SK-N-SH (cell line): ENCODE data around the gene TSPAN8.

ENCODE experiments used
- EZH2phosphoT487 ChIP-seq: fragments of 200-600 bp; sonication (generic); IDR thresholded peaks from 2 replicates; pipeline ENCODE4 v1.6.1; 2017; ENCODE audit warnings: low read depth, mixed run types, mild to moderate bottlenecking, antibody characterized with exemption, moderate library complexity, borderline replicate concordance
- FOXJ3 ChIP-seq: sonication (generic); formaldehyde crosslinking; IDR thresholded peaks from 2 replicates; pipeline ENCODE4 v1.5.1; 2020; ENCODE audit warnings: mild to moderate bottlenecking, missing genetic modification reagents
- MXI1 ChIP-seq: IDR thresholded peaks from 2 replicates; pipeline ENCODE4 v1.6.1; 2012; ENCODE audit warnings: mild to moderate bottlenecking, low read depth, low read length, improper control_type of control experiment
- SMC3 ChIP-seq: IDR thresholded peaks from 2 replicates; pipeline ENCODE4 v1.6.1; 2012; ENCODE audit warnings: low read depth, low read length, improper control_type of control experiment
- TAF1 ChIP-seq: IDR thresholded peaks from 2 replicates; pipeline ENCODE4 v1.6.1; 2012; ENCODE audit warnings: low read depth, mild to moderate bottlenecking, low read length, moderate library complexity, borderline replicate concordance
- YY1 ChIP-seq: IDR thresholded peaks from 2 replicates; pipeline ENCODE4 v1.4.0; 2012; ENCODE audit warnings: low read depth, mild to moderate bottlenecking
- TF ChIP-seq, protein P1 (sequence below): IDR thresholded peaks from 2 replicates; pipeline ENCODE4 v1.6.1; 2012; ENCODE audit warnings: mild to moderate bottlenecking, low read depth, low read length, moderate library complexity
- TF ChIP-seq, protein P2 (sequence below): IDR thresholded peaks from 2 replicates; pipeline ENCODE4 v1.4.0; 2012; ENCODE audit warnings: low read depth
- TF ChIP-seq, protein P3 (sequence below): fragments of 200-600 bp; sonication (generic); IDR thresholded peaks from 2 replicates; pipeline ENCODE4 v1.6.1; 2017; ENCODE audit warnings: antibody characterized with exemption, mild to moderate bottlenecking, moderate library complexity
- TF ChIP-seq, protein P4 (sequence below): IDR thresholded peaks from 2 replicates; pipeline ENCODE4 v1.4.0; 2012; ENCODE audit warnings: low read depth, borderline replicate concordance
- TF ChIP-seq, protein P5 (sequence below): IDR thresholded peaks from 2 replicates; pipeline ENCODE4; 2012
- TF ChIP-seq, protein P6 (sequence below): IDR thresholded peaks from 2 replicates; pipeline ENCODE4 v1.4.0; 2012; ENCODE audit warnings: low read depth, borderline replicate concordance

DNA sequence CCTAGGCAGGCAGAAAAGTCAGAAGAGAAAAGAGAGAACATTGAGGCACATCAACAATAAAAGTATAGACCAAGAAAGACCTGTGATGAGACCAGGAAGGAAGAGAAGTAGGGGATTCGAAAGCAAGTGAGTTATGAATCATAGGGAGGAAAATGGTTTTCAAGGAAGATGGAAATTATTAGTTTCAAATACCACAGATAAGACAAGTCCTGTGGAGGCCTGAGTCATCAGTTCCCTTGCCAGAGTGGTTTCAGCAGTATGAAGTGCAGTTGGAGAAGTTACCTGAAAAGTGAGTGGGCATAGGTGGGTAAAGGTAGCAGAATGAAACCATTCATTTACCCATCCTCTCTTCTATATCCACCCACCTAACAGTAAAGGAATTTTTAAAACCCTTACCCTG is 25.2 kb upstream of the TSPAN8 start:
- TF ChIP-seq EZH2phosphoT487 (no peak), YY1 (no peak), TAF1 (no peak), FOXJ3 (CRISPR knock-in tag) (no peak), MXI1 (no peak), SMC3 (no peak)
- TF ChIP-seq, protein P1, sequence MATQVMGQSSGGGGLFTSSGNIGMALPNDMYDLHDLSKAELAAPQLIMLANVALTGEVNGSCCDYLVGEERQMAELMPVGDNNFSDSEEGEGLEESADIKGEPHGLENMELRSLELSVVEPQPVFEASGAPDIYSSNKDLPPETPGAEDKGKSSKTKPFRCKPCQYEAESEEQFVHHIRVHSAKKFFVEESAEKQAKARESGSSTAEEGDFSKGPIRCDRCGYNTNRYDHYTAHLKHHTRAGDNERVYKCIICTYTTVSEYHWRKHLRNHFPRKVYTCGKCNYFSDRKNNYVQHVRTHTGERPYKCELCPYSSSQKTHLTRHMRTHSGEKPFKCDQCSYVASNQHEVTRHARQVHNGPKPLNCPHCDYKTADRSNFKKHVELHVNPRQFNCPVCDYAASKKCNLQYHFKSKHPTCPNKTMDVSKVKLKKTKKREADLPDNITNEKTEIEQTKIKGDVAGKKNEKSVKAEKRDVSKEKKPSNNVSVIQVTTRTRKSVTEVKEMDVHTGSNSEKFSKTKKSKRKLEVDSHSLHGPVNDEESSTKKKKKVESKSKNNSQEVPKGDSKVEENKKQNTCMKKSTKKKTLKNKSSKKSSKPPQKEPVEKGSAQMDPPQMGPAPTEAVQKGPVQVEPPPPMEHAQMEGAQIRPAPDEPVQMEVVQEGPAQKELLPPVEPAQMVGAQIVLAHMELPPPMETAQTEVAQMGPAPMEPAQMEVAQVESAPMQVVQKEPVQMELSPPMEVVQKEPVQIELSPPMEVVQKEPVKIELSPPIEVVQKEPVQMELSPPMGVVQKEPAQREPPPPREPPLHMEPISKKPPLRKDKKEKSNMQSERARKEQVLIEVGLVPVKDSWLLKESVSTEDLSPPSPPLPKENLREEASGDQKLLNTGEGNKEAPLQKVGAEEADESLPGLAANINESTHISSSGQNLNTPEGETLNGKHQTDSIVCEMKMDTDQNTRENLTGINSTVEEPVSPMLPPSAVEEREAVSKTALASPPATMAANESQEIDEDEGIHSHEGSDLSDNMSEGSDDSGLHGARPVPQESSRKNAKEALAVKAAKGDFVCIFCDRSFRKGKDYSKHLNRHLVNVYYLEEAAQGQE = no peak
- TF ChIP-seq, protein P2, sequence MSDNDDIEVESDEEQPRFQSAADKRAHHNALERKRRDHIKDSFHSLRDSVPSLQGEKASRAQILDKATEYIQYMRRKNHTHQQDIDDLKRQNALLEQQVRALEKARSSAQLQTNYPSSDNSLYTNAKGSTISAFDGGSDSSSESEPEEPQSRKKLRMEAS = no peak
- TF ChIP-seq, protein P3, sequence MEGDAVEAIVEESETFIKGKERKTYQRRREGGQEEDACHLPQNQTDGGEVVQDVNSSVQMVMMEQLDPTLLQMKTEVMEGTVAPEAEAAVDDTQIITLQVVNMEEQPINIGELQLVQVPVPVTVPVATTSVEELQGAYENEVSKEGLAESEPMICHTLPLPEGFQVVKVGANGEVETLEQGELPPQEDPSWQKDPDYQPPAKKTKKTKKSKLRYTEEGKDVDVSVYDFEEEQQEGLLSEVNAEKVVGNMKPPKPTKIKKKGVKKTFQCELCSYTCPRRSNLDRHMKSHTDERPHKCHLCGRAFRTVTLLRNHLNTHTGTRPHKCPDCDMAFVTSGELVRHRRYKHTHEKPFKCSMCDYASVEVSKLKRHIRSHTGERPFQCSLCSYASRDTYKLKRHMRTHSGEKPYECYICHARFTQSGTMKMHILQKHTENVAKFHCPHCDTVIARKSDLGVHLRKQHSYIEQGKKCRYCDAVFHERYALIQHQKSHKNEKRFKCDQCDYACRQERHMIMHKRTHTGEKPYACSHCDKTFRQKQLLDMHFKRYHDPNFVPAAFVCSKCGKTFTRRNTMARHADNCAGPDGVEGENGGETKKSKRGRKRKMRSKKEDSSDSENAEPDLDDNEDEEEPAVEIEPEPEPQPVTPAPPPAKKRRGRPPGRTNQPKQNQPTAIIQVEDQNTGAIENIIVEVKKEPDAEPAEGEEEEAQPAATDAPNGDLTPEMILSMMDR = no peak
- TF ChIP-seq, protein P4, sequence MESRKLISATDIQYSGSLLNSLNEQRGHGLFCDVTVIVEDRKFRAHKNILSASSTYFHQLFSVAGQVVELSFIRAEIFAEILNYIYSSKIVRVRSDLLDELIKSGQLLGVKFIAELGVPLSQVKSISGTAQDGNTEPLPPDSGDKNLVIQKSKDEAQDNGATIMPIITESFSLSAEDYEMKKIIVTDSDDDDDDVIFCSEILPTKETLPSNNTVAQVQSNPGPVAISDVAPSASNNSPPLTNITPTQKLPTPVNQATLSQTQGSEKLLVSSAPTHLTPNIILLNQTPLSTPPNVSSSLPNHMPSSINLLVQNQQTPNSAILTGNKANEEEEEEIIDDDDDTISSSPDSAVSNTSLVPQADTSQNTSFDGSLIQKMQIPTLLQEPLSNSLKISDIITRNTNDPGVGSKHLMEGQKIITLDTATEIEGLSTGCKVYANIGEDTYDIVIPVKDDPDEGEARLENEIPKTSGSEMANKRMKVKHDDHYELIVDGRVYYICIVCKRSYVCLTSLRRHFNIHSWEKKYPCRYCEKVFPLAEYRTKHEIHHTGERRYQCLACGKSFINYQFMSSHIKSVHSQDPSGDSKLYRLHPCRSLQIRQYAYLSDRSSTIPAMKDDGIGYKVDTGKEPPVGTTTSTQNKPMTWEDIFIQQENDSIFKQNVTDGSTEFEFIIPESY = no peak
- TF ChIP-seq, protein P5, sequence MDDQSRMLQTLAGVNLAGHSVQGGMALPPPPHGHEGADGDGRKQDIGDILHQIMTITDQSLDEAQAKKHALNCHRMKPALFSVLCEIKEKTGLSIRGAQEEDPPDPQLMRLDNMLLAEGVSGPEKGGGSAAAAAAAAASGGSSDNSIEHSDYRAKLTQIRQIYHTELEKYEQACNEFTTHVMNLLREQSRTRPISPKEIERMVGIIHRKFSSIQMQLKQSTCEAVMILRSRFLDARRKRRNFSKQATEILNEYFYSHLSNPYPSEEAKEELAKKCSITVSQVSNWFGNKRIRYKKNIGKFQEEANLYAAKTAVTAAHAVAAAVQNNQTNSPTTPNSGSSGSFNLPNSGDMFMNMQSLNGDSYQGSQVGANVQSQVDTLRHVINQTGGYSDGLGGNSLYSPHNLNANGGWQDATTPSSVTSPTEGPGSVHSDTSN = no peak
- TF ChIP-seq, protein P6, sequence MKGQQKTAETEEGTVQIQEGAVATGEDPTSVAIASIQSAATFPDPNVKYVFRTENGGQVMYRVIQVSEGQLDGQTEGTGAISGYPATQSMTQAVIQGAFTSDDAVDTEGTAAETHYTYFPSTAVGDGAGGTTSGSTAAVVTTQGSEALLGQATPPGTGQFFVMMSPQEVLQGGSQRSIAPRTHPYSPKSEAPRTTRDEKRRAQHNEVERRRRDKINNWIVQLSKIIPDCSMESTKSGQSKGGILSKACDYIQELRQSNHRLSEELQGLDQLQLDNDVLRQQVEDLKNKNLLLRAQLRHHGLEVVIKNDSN = no peak
